ENCODE measurements around the gene APOBEC2. TPM values are rescaled to one million over a fixed set of nuclear protein-coding genes. Genes with fewer than 3 reads are reported as not detected.

The APOBEC2 gene
- polyA plus RNA-seq, 2 of the 4 experiments (the other 2 are of a cell fraction): not detected

DNA sequence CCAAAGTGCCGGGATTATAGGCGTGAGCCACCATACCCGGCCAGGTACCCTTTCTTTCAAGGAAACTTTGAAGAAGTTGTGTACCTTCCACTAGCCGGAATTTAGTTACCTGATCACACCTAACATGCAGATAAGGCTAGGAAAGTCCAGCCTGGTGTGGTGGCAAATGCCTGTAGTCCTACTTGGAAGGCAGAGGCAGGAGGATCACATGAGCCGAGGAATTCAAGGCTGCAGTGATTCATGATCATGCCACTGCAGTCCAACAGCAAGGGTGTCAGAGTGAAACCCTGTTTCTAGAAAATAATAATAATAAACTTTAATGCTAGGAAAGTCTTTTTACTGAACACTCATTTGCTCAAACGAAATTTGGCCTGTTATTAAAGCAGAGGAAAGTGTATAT lies 40.7 kb downstream of the APOBEC2 start (continued):
- TF ChIP-seq RNF2 (IDR thresholded peaks at IDR 0.05; ENCODE audit: borderline replicate concordance, low read depth): no peak
- no peak for TF ChIP-seq BHLHE40 (IDR thresholded peaks at IDR 0.05; ENCODE audit: low read depth, low read length)
- TF ChIP-seq ZFP36 (IDR thresholded peaks at IDR 0.05; ENCODE audit: borderline replicate concordance, partially characterized antibody): no peak
- TF ChIP-seq RAD21 (conservative IDR thresholded peaks at IDR 0.05 in 1 of 2, IDR thresholded peaks at IDR 0.05 in 1 of 2): no peak
- TF ChIP-seq KDM5A (IDR thresholded peaks at IDR 0.05): no peak

DNA sequence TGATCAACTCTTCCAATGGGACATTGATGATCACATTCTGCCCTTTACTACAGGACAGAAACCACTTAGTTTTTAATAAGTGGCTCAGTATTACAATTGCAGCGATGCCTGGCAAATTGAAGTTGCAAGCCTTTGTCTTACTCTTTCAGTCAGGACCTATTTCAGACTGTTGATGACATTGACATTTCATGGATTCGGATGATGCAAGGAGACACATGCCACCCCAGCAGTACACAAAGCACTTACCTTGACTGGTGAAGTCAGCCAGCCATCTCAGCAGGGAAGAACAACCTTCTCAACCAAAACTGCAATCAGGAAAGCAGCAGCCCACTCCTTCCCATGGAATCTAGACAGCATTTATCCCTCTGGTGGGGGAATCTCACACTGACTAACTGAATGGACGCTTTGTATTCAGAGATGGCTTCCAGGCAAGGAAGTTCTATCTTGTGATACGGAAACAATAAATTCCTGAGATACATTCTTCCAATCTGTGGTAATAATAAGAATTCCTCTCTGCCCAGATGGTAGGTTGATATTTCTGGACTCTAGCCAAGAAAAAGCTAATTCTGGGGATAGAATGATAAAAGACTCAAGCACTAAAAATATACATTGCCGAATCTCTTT lies 44.6 kb downstream of the APOBEC2 start:
- POLR2A ChIA-PET: no interaction called here
- no peak overlapping the region for H3K4me2 ChIP-seq
- DNase-seq (ENCODE audit: low read depth in 1 of 2, low spot score in 1 of 2) (no peak), FAIRE-seq (no peak), ATAC-seq (no peak)
- CTCF ChIA-PET: interaction anchor here (1.5 kb wide), 1 partner anchor 83 kb away, joined by 3 read pairs; no protein-coding TSS in a partner anchor
- TF ChIP-seq MAFK (IDR thresholded peaks at IDR 0.05; ENCODE audit: partially characterized antibody) (no peak), MYC (IDR thresholded peaks at IDR 0.05; ENCODE audit: borderline replicate concordance, low read length) (no peak), HOXB13 (CRISPR knock-in tag; IDR thresholded peaks at IDR 0.05; ENCODE audit: low read depth) (no peak), KDM5A (IDR thresholded peaks at IDR 0.05) (no peak), TFCP2L1 (CRISPR knock-in tag; IDR thresholded peaks at IDR 0.05) (no peak), POLR2A (IDR thresholded peaks at IDR 0.05; ENCODE audit: low read length) (no peak), CEBPB (IDR thresholded peaks at IDR 0.05) (no peak), RCOR1 (IDR thresholded peaks at IDR 0.05; ENCODE audit: low read depth, low read length) (no peak), NPAS2 (CRISPR knock-in tag; IDR thresholded peaks at IDR 0.05; ENCODE audit: borderline replicate concordance) (no peak), EHMT2 (IDR thresholded peaks at IDR 0.05; ENCODE audit: low read depth) (no peak), RNF2 (IDR thresholded peaks at IDR 0.05; ENCODE audit: borderline replicate concordance, low read depth) (no peak), ZFP36 (IDR thresholded peaks at IDR 0.05; ENCODE audit: borderline replicate concordance, partially characterized antibody) (no peak), PHF8 (IDR thresholded peaks at IDR 0.05; ENCODE audit: borderline replicate concordance, low read depth) (no peak), NR3C1 (IDR thresholded peaks at IDR 0.05) (no peak)
- TF ChIP-seq, protein P1, sequence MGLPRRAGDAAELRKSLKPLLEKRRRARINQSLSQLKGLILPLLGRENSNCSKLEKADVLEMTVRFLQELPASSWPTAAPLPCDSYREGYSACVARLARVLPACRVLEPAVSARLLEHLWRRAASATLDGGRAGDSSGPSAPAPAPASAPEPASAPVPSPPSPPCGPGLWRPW (IDR thresholded peaks at IDR 0.05): no peak
- TF ChIP-seq, protein P2, sequence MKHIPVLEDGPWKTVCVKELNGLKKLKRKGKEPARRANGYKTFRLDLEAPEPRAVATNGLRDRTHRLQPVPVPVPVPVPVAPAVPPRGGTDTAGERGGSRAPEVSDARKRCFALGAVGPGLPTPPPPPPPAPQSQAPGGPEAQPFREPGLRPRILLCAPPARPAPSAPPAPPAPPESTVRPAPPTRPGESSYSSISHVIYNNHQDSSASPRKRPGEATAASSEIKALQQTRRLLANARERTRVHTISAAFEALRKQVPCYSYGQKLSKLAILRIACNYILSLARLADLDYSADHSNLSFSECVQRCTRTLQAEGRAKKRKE (CRISPR knock-in tag; IDR thresholded peaks at IDR 0.05; ENCODE audit: low read depth): no peak
- TF ChIP-seq, protein P3, sequence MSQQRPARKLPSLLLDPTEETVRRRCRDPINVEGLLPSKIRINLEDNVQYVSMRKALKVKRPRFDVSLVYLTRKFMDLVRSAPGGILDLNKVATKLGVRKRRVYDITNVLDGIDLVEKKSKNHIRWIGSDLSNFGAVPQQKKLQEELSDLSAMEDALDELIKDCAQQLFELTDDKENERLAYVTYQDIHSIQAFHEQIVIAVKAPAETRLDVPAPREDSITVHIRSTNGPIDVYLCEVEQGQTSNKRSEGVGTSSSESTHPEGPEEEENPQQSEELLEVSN (IDR thresholded peaks at IDR 0.05; ENCODE audit: borderline replicate concordance, low read depth): no peak
- no peaks in the 10 kb centered on the region for H3K4me1 ChIP-seq
- H3K27ac ChIP-seq: no peak overlapping the region
- WGBS (ENCODE audit: missing lambda C conversion rate): 87% methylated on average over 5 of the region's 5 CpGs
- H3K9me3 ChIP-seq: no peaks in the 10 kb centered on the region
- H3K4me3 ChIP-seq: no peak overlapping the region

DNA sequence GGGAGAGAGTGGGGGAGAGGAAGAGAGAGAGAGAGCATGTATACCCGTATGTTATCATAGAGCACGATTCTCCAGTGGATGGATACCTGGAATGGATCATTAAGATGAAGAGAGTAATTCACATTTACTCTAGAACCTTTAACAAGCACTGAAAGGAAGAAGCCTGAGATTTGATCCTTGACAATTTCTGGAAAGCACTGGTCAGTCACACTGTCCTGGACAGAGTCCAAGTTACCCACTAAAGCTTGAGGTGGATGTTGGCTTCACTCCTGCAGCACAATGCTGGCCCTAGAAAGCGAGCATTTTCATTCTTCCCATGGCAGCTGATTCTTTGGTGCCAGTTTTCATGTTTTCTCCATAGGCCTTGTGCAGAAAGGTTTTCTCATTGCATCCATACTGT lies 45.4 kb downstream of the APOBEC2 start:
- TF ChIP-seq EHMT2 (IDR thresholded peaks at IDR 0.05; ENCODE audit: low read depth) (no peak), PHF8 (IDR thresholded peaks at IDR 0.05; ENCODE audit: borderline replicate concordance, low read depth) (no peak), RFX5 (IDR thresholded peaks at IDR 0.05) (no peak), KDM5A (IDR thresholded peaks at IDR 0.05) (no peak), MAZ (IDR thresholded peaks at IDR 0.05; ENCODE audit: borderline replicate concordance, low read depth, low read length) (no peak), POLR2AphosphoS2 (conservative IDR thresholded peaks at IDR 0.05; ENCODE audit: low read length) (no peak), ESRRA (IDR thresholded peaks at IDR 0.05; ENCODE audit: borderline replicate concordance, low read length) (no peak), RAD21 (conservative IDR thresholded peaks at IDR 0.05 in 1 of 2, IDR thresholded peaks at IDR 0.05 in 1 of 2) (no peak), EHF (CRISPR knock-in tag; IDR thresholded peaks at IDR 0.05) (no peak), HMGXB4 (CRISPR knock-in tag; IDR thresholded peaks at IDR 0.05; ENCODE audit: borderline replicate concordance) (no peak)
- TF ChIP-seq, protein P3 (IDR thresholded peaks at IDR 0.05; ENCODE audit: borderline replicate concordance, low read depth): no peak
- Histone ChIP-seq H3K4me2 (no peak overlapping the region), H3K4me1 (no peaks in the 10 kb centered on the region), H3K27ac (no peak overlapping the region), H3K9me3 (no peaks in the 10 kb centered on the region), H3K4me3 (no peak overlapping the region)
- CTCF ChIA-PET: interaction anchor here (1.5 kb wide), 1 partner anchor 82 kb away, joined by 3 read pairs; no protein-coding TSS in a partner anchor
- no peak for ATAC-seq
- FAIRE-seq: no peak
- POLR2A ChIA-PET: no interaction called here
- WGBS (ENCODE audit: missing lambda C conversion rate): 89% methylated on average over 3 of the region's 3 CpGs
- no peak for DNase-seq (ENCODE audit: low read depth in 1 of 2, low spot score in 1 of 2)
